HCT116 (cell line): ENCODE data around the gene BFAR. TPM values are rescaled to one million over a fixed set of nuclear protein-coding genes. Genes with fewer than 3 reads are reported as not detected.
"Not testable (repeated sequence)": the region's sequence is repeated elsewhere in the genome, so short reads cannot be mapped to it uniquely, and the experiment has no call there.

Source experiments
- ATAC-seq: fragments of 200-7000 bp; cut with Tn5 transposase; 2 replicates; pipeline ENCODE4 v1.9.1; 2020; ENCODE audit warnings: mild to moderate bottlenecking, moderate library complexity
- BruUV-seq: library from RNA; stranded (reverse); fragments of 400-500 nt; replicated peaks from 2 replicates; lab custom pipeline; 2021; lab: Mats Ljungman, UMichigan
- CTCF ChIA-PET: fragments of 300-600 bp; sonication (Branson Sonifier 250); formaldehyde crosslinking; loops from one replicate; lab custom pipeline; 2021; ENCODE audit warnings: antibody characterized with exemption; lab: Charles Lee
- POLR2A ChIA-PET: fragments of 300-600, 350-600 bp; sonication (Branson Sonifier 250); formaldehyde crosslinking; loops from one replicate; lab custom pipeline; 2021; ENCODE audit warnings: antibody characterized with exemption; lab: Charles Lee
- RAD21 ChIA-PET, 2 experiments: fragments of 300-600 bp; sonication (Branson Sonifier 250); formaldehyde crosslinking; loops; one replicate each; lab custom pipeline; 2023; ENCODE audit warnings: low total read pairs in 2 of 2; ENCODE audit not compliant: uncharacterized antibody in 2 of 2, unreplicated experiment in 2 of 2, low non-redundant PET in 1 of 2; lab: Charles Lee
- DNase-seq: peaks from one replicate; pipeline ENCODE4 v3.0.0-alpha.2; 2010; ENCODE audit warnings: low read depth, low spot score
- H2AFZ ChIP-seq: fragments of 200-600 bp; shearing (Covaris generic), sonication (generic); 2 replicates; pipeline ENCODE4 v1.6.1; 2017; ENCODE audit warnings: low read depth, mixed run types, mixed read lengths, antibody characterized with exemption, low read length; ENCODE audit not compliant: poor library complexity, severe bottlenecking
- H3K27ac ChIP-seq: 2 replicates; pipeline ENCODE4 v1.5.1; 2012; ENCODE audit warnings: low read depth, low read length
- H3K27me3 ChIP-seq: fragments of 200-600 bp; sonication (generic); 2 replicates; pipeline ENCODE4 v1.6.1; 2016; ENCODE audit warnings: mixed run types, low read length, mixed read lengths; ENCODE audit not compliant: insufficient read depth
- H3K36me3 ChIP-seq, 2 experiments: fragments of 200-500 bp in 1 of 2; fragments of 200-600 bp in 1 of 2; sonication (Bioruptor generic) in 1 of 2; sonication (generic) in 1 of 2; 2 replicates each; pipeline versions ENCODE4 v1.5.1 to v1.6.1; 2014 to 2016; ENCODE audit warnings: low read length in 2 of 2, inconsistent platforms in 1 of 2, mixed read lengths in 1 of 2, mixed run types in 1 of 2; ENCODE audit not compliant: insufficient read depth in 2 of 2, control insufficient read depth in 1 of 2
- H3K4me1 ChIP-seq, 2 experiments: fragments of 200-600 bp in 1 of 2; sonication (generic) in 1 of 2; 2 replicates each; pipeline versions ENCODE4 v1.5.1 to v1.6.1; 2012 to 2017; ENCODE audit warnings: low read length in 2 of 2, inconsistent platforms in 1 of 2, mild to moderate bottlenecking in 1 of 2, mixed read lengths in 1 of 2, mixed run types in 1 of 2, moderate library complexity in 1 of 2; ENCODE audit not compliant: insufficient read depth in 2 of 2, control insufficient read depth in 1 of 2
- H3K4me2 ChIP-seq: fragments of 200-600 bp; sonication (generic); 2 replicates; pipeline ENCODE4 v1.6.1; 2017; ENCODE audit warnings: mixed run types, low read length, mixed read lengths
- H3K4me3 ChIP-seq, 2 experiments: fragments of 200-600 bp in 1 of 2; sonication (generic) in 1 of 2; replicated peaks in 1 of 2; 2 replicates each; pipeline ENCODE4 v1.5.1; 2011 to 2016; ENCODE audit warnings: low read length in 2 of 2, control low read depth in 1 of 2, low read depth in 1 of 2, mild to moderate bottlenecking in 1 of 2, mixed read lengths in 1 of 2, mixed run types in 1 of 2
- H3K79me2 ChIP-seq: fragments of 200-600 bp; sonication (generic); 2 replicates; pipeline ENCODE4 v1.6.1; 2017; ENCODE audit warnings: mild to moderate bottlenecking, mixed run types, low read length, moderate library complexity, mixed read lengths; ENCODE audit not compliant: insufficient read depth
- H3K9ac ChIP-seq: fragments of 200-600 bp; sonication (generic); 2 replicates; pipeline ENCODE4 v1.6.1; 2016; ENCODE audit warnings: low read length, mixed read lengths
- H3K9me2 ChIP-seq: fragments of 200-600 bp; sonication (generic), shearing (Covaris generic); 2 replicates; pipeline ENCODE4 v1.6.1; 2017; ENCODE audit warnings: mixed run types, mild to moderate bottlenecking, moderate library complexity; ENCODE audit not compliant: insufficient read depth
- H3K9me3 ChIP-seq, 2 experiments: fragments of 200-500 bp in 1 of 2; fragments of 200-600 bp in 1 of 2; sonication (Bioruptor generic) in 1 of 2; sonication (generic) in 1 of 2; 2 replicates each; pipeline ENCODE4 v1.6.1; 2014 to 2017; ENCODE audit warnings: low read length in 2 of 2, mixed read lengths in 2 of 2, inconsistent platforms in 1 of 2, low read depth in 1 of 2, mild to moderate bottlenecking in 1 of 2, mixed run types in 1 of 2, moderate library complexity in 1 of 2; ENCODE audit not compliant: control insufficient read depth in 1 of 2, insufficient read depth in 1 of 2
- H4K20me1 ChIP-seq: fragments of 200-600 bp; sonication (generic), shearing (Covaris generic); 2 replicates; pipeline ENCODE4 v1.6.1; 2017; ENCODE audit warnings: mixed run types, mild to moderate bottlenecking, moderate library complexity; ENCODE audit not compliant: insufficient read depth
- EGR1 ChIP-seq: IDR thresholded peaks from 2 replicates; pipeline ENCODE4 v1.6.1; 2012; ENCODE audit warnings: low read depth
- EZH2 ChIP-seq: fragments of 200-600 bp; sonication (generic); IDR thresholded peaks from 2 replicates; pipeline ENCODE4 v1.6.1; 2017; ENCODE audit warnings: antibody characterized with exemption, mixed run types
- SRF ChIP-seq: IDR thresholded peaks from 2 replicates; pipeline ENCODE4 v1.6.1; 2012; ENCODE audit warnings: low read depth
- intact Hi-C: fragments of 100-400 bp; cut with micrococcal nuclease; formaldehyde crosslinking; loops from 2 replicates; pipeline ENCODE4 v1.10.0; 2022
- total RNA-seq: library from RNA; stranded (reverse); gene quantifications from one replicate; pipeline ENCODE4 v1.2.1, GENCODE V29; 2021; ENCODE audit not compliant: unreplicated experiment

Gene BFAR
- total RNA-seq, 1 experiment from 2014 or later = 49.7 TPM

DNA sequence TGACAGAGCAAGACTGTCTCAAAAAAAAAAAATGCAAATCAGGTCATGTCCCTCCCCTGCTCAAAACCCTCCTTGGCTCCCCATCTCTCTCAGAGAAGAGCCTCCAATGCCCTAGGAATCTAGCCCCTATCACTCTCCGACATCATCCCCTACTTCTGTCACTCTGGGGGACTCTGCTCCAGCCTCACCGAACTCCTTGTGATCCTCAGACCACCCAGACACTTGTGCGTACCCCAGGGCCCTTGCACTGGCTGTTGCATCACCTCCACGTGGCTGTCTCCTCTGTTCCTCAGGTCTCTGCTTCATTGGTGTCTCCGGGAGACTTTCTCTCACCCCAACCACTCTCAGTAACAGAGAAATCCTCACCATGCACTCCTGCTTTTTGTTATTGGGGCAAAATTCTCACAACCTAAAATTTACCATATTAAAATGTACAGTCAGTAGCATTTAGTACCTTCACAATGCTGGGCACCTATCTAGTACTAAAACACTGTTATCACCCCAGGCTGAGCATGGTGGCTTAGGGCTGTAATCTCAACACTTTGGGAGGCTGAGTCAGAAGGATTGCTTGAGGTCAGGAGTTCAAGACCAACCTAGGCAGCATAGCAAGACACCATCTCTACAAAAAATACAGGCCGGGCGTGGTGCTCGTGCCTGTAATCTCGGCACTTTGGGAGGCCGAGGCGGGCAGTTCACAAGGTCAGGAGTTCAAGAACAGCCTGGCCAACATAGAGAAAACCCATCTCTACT lies 46.2 kb downstream of the BFAR start:
- H3K9ac ChIP-seq = no peak overlapping the region
- ChIA-PET POLR2A (no interaction called here), RAD21 (no interaction called here), CTCF (no interaction called here)
- H3K36me3 ChIP-seq = no peaks in the 10 kb centered on the region
- H3K4me3 ChIP-seq = no peak overlapping the region
- TF ChIP-seq SRF (no peak), EZH2 (no peak), EGR1 (no peak)
- no peaks in the 10 kb centered on the region for H3K9me3 ChIP-seq
- H3K4me2 ChIP-seq = no peak overlapping the region
- no peaks in the 10 kb centered on the region for H3K79me2 ChIP-seq
- H3K27ac ChIP-seq = no peak overlapping the region
- ATAC-seq (no peak), DNase-seq (no peak)
- no peaks in the 10 kb centered on the region for H4K20me1 ChIP-seq
- H2AFZ ChIP-seq = no peak overlapping the region
- no peaks in the 10 kb centered on the region for H3K9me2 ChIP-seq
- intact Hi-C loops = no loop called here
- H3K27me3 ChIP-seq = no peaks in the 10 kb centered on the region
- no peaks in the 10 kb centered on the region for H3K4me1 ChIP-seq
- no TSS peak for BruUV-seq

DNA sequence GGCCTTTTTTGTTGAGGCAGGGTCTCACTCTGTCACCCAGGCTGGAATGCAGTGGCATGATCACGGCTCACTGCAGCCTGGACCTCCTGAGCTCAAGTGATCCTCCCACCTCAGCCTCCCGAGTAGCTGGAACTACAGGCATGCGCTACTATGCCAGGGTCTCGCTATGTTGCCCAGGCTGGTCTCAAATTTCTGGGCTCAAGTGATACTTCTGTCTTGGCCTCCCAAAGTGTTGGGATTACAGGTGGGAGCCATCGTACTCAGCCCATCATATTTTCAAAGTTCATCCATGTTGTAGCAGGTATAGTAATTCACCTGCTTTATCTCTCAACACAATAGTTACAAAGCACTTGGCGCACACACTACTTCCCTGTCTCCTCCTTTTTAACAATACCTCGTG lies 47.6 kb downstream of the BFAR start:
- H3K4me2 ChIP-seq, DNase-seq, H3K27me3 ChIP-seq, RAD21 ChIA-PET, BruUV-seq, intact Hi-C loops, POLR2A ChIA-PET, H3K27ac ChIP-seq, H3K9me3 ChIP-seq, H2AFZ ChIP-seq, CTCF ChIA-PET, ATAC-seq, H4K20me1 ChIP-seq, H3K9me2 ChIP-seq, H3K36me3 ChIP-seq, H3K4me1 ChIP-seq, H3K9ac ChIP-seq, H3K4me3 ChIP-seq, H3K79me2 ChIP-seq: not testable (repeated sequence)
